ENCODE results near the gene PLD5. TPM values are rescaled to one million over a fixed set of nuclear protein-coding genes. Genes with fewer than 3 reads are reported as not detected.

Gene PLD5
- total RNA-seq, 3 donors from 2014 or later (not counting 1 experiment from before 2014, with no cell fraction given) = not detected

DNA sequence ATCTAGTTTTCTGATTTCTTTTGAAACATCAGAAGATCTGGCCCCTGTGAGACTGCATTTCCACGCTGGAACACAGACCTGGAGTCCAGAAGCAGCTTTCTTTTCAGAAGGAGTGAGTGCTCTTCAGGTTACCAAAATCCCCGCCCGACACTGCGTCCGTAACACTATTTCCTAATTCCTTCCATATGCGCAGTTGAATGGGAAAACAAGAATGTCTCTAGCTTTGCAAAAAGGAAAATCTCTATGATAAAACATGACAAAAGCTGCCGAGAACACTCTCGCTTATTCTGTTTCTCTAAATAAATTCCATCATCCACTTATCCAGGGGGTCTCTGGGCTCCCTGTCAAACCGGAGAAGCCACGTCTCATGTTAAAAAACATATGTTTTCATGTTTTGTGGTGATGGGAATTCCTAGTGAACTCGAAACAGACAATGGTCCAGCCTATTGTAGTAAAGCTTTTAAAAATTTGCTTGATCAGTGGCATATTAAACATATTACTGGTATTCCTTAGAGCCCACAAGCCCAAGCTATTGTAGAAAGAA lies 67.7 kb downstream of the PLD5 start:
- no peaks in the 10 kb centered on the region for H3K4me1 Mint-ChIP-seq
- ATAC-seq (no peak), DNase-seq (no peak)
- TF ChIP-seq, protein P1, sequence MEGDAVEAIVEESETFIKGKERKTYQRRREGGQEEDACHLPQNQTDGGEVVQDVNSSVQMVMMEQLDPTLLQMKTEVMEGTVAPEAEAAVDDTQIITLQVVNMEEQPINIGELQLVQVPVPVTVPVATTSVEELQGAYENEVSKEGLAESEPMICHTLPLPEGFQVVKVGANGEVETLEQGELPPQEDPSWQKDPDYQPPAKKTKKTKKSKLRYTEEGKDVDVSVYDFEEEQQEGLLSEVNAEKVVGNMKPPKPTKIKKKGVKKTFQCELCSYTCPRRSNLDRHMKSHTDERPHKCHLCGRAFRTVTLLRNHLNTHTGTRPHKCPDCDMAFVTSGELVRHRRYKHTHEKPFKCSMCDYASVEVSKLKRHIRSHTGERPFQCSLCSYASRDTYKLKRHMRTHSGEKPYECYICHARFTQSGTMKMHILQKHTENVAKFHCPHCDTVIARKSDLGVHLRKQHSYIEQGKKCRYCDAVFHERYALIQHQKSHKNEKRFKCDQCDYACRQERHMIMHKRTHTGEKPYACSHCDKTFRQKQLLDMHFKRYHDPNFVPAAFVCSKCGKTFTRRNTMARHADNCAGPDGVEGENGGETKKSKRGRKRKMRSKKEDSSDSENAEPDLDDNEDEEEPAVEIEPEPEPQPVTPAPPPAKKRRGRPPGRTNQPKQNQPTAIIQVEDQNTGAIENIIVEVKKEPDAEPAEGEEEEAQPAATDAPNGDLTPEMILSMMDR (IDR thresholded peaks at IDR 0.05) = no peak
- no peaks in the 10 kb centered on the region for H3K36me3 ChIP-seq (ENCODE audit: control insufficient read depth, insufficient read depth, low read length)
- H3K27me3 Mint-ChIP-seq (ENCODE audit: low read depth in 2 of 2) = peaks cover 4 to 7% of the 10 kb centered on the region in 2 donors
- intact Hi-C loops (cut with micrococcal nuclease) = no loop called here
- H3K27me3 ChIP-seq (ENCODE audit: control insufficient read depth, insufficient read depth, low read length) = no peaks in the 10 kb centered on the region
- no peaks in the 10 kb centered on the region for H3K4me1 ChIP-seq (ENCODE audit: control insufficient read depth, insufficient read depth, low read length)
- WGBS (ENCODE audit: insufficient coverage) = 78% methylated on average over 11 of the region's 11 CpGs
- no peak overlapping the region for H3K27ac ChIP-seq (ENCODE audit: low read length)
- no peak overlapping the region for H3K27ac Mint-ChIP-seq
- H3K4me3 ChIP-seq (ENCODE audit: low read length) = no peak overlapping the region
- H3K36me3 Mint-ChIP-seq = no peaks in the 10 kb centered on the region
- H3K4me3 Mint-ChIP-seq = no peak overlapping the region
- H3K9me3 Mint-ChIP-seq = no peaks in the 10 kb centered on the region
- no peaks in the 10 kb centered on the region for H3K9me3 ChIP-seq (ENCODE audit: control insufficient read depth, insufficient read depth, low read length)

DNA sequence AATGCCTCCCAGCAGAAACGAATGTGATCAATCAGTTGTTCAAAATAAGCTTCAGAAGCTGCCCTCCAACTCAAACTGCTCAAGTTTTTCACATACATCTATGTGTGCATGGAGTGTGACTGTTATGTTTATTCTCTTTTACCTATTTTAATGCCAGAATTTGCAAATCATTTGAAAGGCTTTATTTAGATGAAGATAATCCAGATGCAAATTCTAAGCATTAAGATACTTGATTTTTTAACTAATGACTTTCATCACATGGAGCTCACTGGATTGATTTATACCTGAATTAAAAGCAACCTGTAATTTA lies 69.5 kb downstream of the PLD5 start:
- no peaks in the 10 kb centered on the region for H3K4me1 Mint-ChIP-seq
- no peak overlapping the region for H3K4me3 ChIP-seq (ENCODE audit: low read length)
- intact Hi-C loops (cut with micrococcal nuclease) = no loop called here
- TF ChIP-seq, protein P1 (IDR thresholded peaks at IDR 0.05) = no peak
- DNase-seq (no peak), ATAC-seq (no peak)
- H3K27me3 Mint-ChIP-seq (ENCODE audit: low read depth in 2 of 2) = peaks cover 4 to 7% of the 10 kb centered on the region in 2 donors
- no peaks in the 10 kb centered on the region for H3K36me3 Mint-ChIP-seq
- WGBS (ENCODE audit: insufficient coverage) = 10% methylated on average over 1 of the region's 1 CpG
- H3K27ac Mint-ChIP-seq = no peak overlapping the region
- no peaks in the 10 kb centered on the region for H3K9me3 Mint-ChIP-seq
- no peaks in the 10 kb centered on the region for H3K4me1 ChIP-seq (ENCODE audit: control insufficient read depth, insufficient read depth, low read length)
- H3K27ac ChIP-seq (ENCODE audit: low read length) = no peak overlapping the region
- H3K27me3 ChIP-seq (ENCODE audit: control insufficient read depth, insufficient read depth, low read length) = no peaks in the 10 kb centered on the region
- no peaks in the 10 kb centered on the region for H3K9me3 ChIP-seq (ENCODE audit: control insufficient read depth, insufficient read depth, low read length)
- H3K4me3 Mint-ChIP-seq = no peak overlapping the region
- H3K36me3 ChIP-seq (ENCODE audit: control insufficient read depth, insufficient read depth, low read length) = no peaks in the 10 kb centered on the region

DNA sequence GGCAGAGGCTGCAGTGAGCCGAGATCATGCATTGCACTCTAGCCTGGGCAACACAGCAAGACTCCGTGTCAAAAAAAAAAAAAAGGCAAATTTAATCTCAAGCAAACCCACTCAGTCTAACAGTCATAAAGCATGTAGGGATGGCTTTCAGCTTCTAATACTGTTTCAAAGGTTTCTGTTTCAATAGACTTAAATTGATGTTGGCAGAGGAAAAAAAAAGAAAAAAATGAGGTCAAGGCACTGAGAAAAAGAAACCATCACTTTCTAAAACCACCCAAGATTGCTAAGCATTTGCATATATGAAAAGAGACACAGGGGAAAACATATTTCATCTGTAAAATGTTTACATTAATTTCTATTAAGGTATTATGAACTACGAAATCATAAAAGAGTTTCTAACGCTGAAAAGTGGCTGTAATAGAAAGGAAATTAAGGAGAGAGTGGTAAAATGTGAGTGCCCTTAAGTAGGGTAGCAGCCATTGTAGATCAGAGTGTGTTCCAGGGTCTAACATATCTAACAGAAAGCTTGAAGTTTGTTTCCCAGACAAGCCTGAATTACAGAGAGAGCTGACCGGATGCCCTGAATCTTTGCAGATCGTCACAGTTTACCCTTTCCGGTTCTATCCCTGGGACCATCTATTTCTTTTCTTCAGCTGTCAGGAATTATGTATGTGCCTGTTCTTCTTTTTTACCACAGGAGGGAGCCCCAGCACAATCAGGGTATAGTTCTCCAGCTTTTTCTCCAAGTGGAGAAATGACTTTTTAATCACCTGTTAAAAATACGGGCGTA lies 70.0 kb downstream of the PLD5 start:
- 44% methylated on average over 9 of the region's 9 CpGs for WGBS (ENCODE audit: insufficient coverage)
- H3K9me3 Mint-ChIP-seq = no peaks in the 10 kb centered on the region
- intact Hi-C loops (cut with micrococcal nuclease) = loop anchor here (5.0 kb wide), 1 partner anchor 868 kb away; no protein-coding TSS in a partner anchor
- TF ChIP-seq, protein P1 (IDR thresholded peaks at IDR 0.05) = no peak
- H3K4me1 Mint-ChIP-seq = no peaks in the 10 kb centered on the region
- no peak overlapping the region for H3K4me3 Mint-ChIP-seq
- Histone ChIP-seq H3K36me3 (ENCODE audit: control insufficient read depth, insufficient read depth, low read length) (no peaks in the 10 kb centered on the region), H3K27ac (ENCODE audit: low read length) (no peak overlapping the region), H3K9me3 (ENCODE audit: control insufficient read depth, insufficient read depth, low read length) (no peaks in the 10 kb centered on the region), H3K4me3 (ENCODE audit: low read length) (no peak overlapping the region), H3K27me3 (ENCODE audit: control insufficient read depth, insufficient read depth, low read length) (no peaks in the 10 kb centered on the region), H3K4me1 (ENCODE audit: control insufficient read depth, insufficient read depth, low read length) (no peaks in the 10 kb centered on the region)
- H3K36me3 Mint-ChIP-seq = no peaks in the 10 kb centered on the region
- ATAC-seq = no peak
- peaks cover 4 to 7% of the 10 kb centered on the region in 2 donors for H3K27me3 Mint-ChIP-seq (ENCODE audit: low read depth in 2 of 2)
- H3K27ac Mint-ChIP-seq = no peak overlapping the region
- peak in 1 of 2 donors; percentile 24 for DNase-seq
